Measurements from ENCODE around the gene ZBTB24.

ZBTB24 gene

GRCh38 chr6:109420751-109421150 lies 62.3 kb downstream of the ZBTB24 start:
- DNase-seq (ENCODE audit: low read depth) = no peak
- H3K4me3 ChIP-seq (ENCODE audit: low read length) = no peak overlapping the region
- no peak for TF ChIP-seq CTCF (conservative IDR thresholded peaks at IDR 0.05; ENCODE audit: low read depth, low read length)

- no peak for DNase-seq (ENCODE audit: low read depth)
- TF ChIP-seq CTCF (conservative IDR thresholded peaks at IDR 0.05; ENCODE audit: low read depth, low read length) = no peak
- no peak overlapping the region for H3K4me3 ChIP-seq (ENCODE audit: low read length)
These were observed 65.4 kb downstream of the ZBTB24 start for GRCh38 chr6:109417646-109418045.
